GM23338 (cell line): ENCODE measurements around the gene KIF6. TPM values are rescaled to one million over a fixed set of nuclear protein-coding genes. Genes with fewer than 3 reads are reported as not detected.

Source experiments
- ATAC-seq: fragments of 200-7000 bp; cut with Tn5 transposase; 3 replicates; pipeline ENCODE4 v1.9.1; 2020
- DNase-seq: peaks from one replicate; pipeline ENCODE4 v3.0.0-alpha.2; 2015; ENCODE audit warnings: low spot score
- H2AFZ ChIP-seq: fragments of 200-600 bp; sonication (generic); 2 replicates; pipeline ENCODE4 v1.8.0; 2016; ENCODE audit warnings: antibody characterized with exemption, mild to moderate bottlenecking, moderate library complexity
- H3F3A ChIP-seq: fragments of 200-600 bp; sonication (generic); replicated peaks from 2 replicates; pipeline ENCODE4 v1.8.0; 2017; ENCODE audit warnings: antibody characterized with exemption, mixed run types, low read depth
- H3K27ac ChIP-seq: fragments of 200-600 bp; sonication (generic); 2 replicates; pipeline ENCODE4 v1.6.1; 2016; ENCODE audit warnings: low read depth
- H3K27me3 ChIP-seq: fragments of 200-600 bp; sonication (generic); 2 replicates; pipeline ENCODE4 v1.8.0; 2016; ENCODE audit warnings: mild to moderate bottlenecking, mixed run types, moderate library complexity; ENCODE audit not compliant: insufficient read depth
- H3K36me3 ChIP-seq: fragments of 200-600 bp; sonication (generic); 2 replicates; pipeline ENCODE4 v1.8.0; 2016; ENCODE audit warnings: mild to moderate bottlenecking; ENCODE audit not compliant: insufficient read depth
- H3K4me1 ChIP-seq: fragments of 200-600 bp; sonication (generic); 2 replicates; pipeline ENCODE4 v1.8.0; 2016; ENCODE audit warnings: mild to moderate bottlenecking, moderate library complexity; ENCODE audit not compliant: insufficient read depth
- H3K4me2 ChIP-seq: fragments of 200-600 bp; sonication (generic); 2 replicates; pipeline ENCODE4 v1.7.1; 2017; ENCODE audit warnings: mixed run types
- H3K4me3 ChIP-seq: fragments of 200-600 bp; sonication (generic); 2 replicates; pipeline ENCODE4 v1.6.1; 2016; ENCODE audit warnings: mixed run types
- H3K79me2 ChIP-seq: fragments of 200-600 bp; sonication (generic); replicated peaks from 2 replicates; pipeline ENCODE4 v1.8.0; 2017; ENCODE audit warnings: mild to moderate bottlenecking; ENCODE audit not compliant: insufficient read depth
- H3K9me2 ChIP-seq: fragments of 200-600 bp; sonication (generic); 2 replicates; pipeline ENCODE4 v1.8.0; 2017; ENCODE audit not compliant: insufficient read depth
- H4K20me1 ChIP-seq: fragments of 200-600 bp; sonication (generic); replicated peaks from 2 replicates; pipeline ENCODE4 v1.8.0; 2017; ENCODE audit warnings: mild to moderate bottlenecking; ENCODE audit not compliant: insufficient read depth
- H3K27ac Mint-ChIP-seq: 2 replicates; pipeline ENCODE4 v1.8.0; 2020; ENCODE audit warnings: inconsistent platforms, mild to moderate bottlenecking, moderate library complexity, mixed read lengths
- H3K27me3 Mint-ChIP-seq: 3 replicates; pipeline ENCODE4 v1.8.0; 2022; ENCODE audit warnings: low read depth, mild to moderate bottlenecking, moderate library complexity, mixed read lengths, inconsistent platforms; ENCODE audit not compliant: insufficient read depth, poor library complexity
- H3K36me3 Mint-ChIP-seq: 3 replicates; pipeline ENCODE4 v1.8.0; 2021; ENCODE audit warnings: low read depth, mild to moderate bottlenecking, inconsistent platforms, moderate library complexity, mixed read lengths
- H3K4me1 Mint-ChIP-seq: 3 replicates; pipeline ENCODE4 v1.8.0; 2020; ENCODE audit warnings: mild to moderate bottlenecking, inconsistent platforms, mixed read lengths
- H3K4me3 Mint-ChIP-seq: 3 replicates; pipeline ENCODE4 v1.8.0; 2021; ENCODE audit warnings: moderate library complexity, mild to moderate bottlenecking, inconsistent platforms, mixed read lengths
- H3K9me3 Mint-ChIP-seq: 3 replicates; pipeline ENCODE4 v1.8.0; 2020; ENCODE audit warnings: moderate library complexity, mild to moderate bottlenecking, inconsistent platforms, mixed read lengths
- CREB1 ChIP-seq: fragments of 250-450 bp; sonication (Bioruptor Pico); IDR thresholded peaks from 2 replicates; pipeline ENCODE4 v1.5.0; 2020; ENCODE audit warnings: low read depth, mild to moderate bottlenecking, moderate library complexity
- EZH2 ChIP-seq: fragments of 200-600 bp; sonication (generic); IDR thresholded peaks from one replicate; pipeline ENCODE4 v1.8.0; 2017; ENCODE audit warnings: antibody characterized with exemption, mild to moderate bottlenecking, low read depth; ENCODE audit not compliant: unreplicated experiment
- EZH2phosphoT487 ChIP-seq: fragments of 200-600 bp; sonication (generic); IDR thresholded peaks from one replicate; pipeline ENCODE4 v1.8.1; 2018; ENCODE audit warnings: antibody characterized with exemption; ENCODE audit not compliant: unreplicated experiment
- JUNB ChIP-seq: IDR thresholded peaks from one replicate; pipeline ENCODE4 v1.6.1; 2016; ENCODE audit warnings: antibody characterized with exemption; ENCODE audit not compliant: unreplicated experiment
- POLR2AphosphoS5 ChIP-seq: IDR thresholded peaks from 2 replicates; pipeline ENCODE4 v1.6.1; 2016; ENCODE audit warnings: antibody characterized with exemption, low read depth
- STAT1 ChIP-seq: IDR thresholded peaks from one replicate; pipeline ENCODE4 v1.6.1; 2016; ENCODE audit warnings: antibody characterized with exemption; ENCODE audit not compliant: unreplicated experiment
- ZNF114 ChIP-seq: fragments of 250-450 bp; sonication (Bioruptor Pico); IDR thresholded peaks from 2 replicates; pipeline ENCODE4 v1.5.0; 2020; ENCODE audit warnings: mild to moderate bottlenecking, moderate library complexity
- ZNF331 ChIP-seq: fragments of 250-450 bp; sonication (Bioruptor Pico); IDR thresholded peaks from 2 replicates; pipeline ENCODE4 v1.5.0; 2020; ENCODE audit warnings: low read depth, mild to moderate bottlenecking, moderate library complexity
- polyA plus RNA-seq: library from polyadenylated mRNA; unstranded; fragments of >200 nt; fragmentation: Nextera tagmentation; extraction: Ambion mirVana; gene quantifications from 2 replicates; pipeline ENCODE4 v1.2.1, GENCODE V29; 2016
- total RNA-seq: library from RNA; depleted of rRNA; stranded (reverse); fragments of >200 nt; shearing (Covaris generic); gene quantifications from 2 replicates; pipeline ENCODE4 v1.2.3, GENCODE V29; 2014
- TF ChIP-seq, protein P1 (sequence below): IDR thresholded peaks from 2 replicates; pipeline ENCODE4 v1.6.1; 2016; ENCODE audit warnings: antibody characterized with exemption
- TF ChIP-seq, protein P2 (sequence below), 2 experiments: fragments of 200-600 bp in 1 of 2; sonication (generic) in 1 of 2; conservative IDR thresholded peaks; 2 replicates each; pipeline versions ENCODE4 v1.5.1 to v1.6.1; 2016 to 2017; ENCODE audit warnings: antibody characterized with exemption in 2 of 2, low read depth in 2 of 2, mild to moderate bottlenecking in 2 of 2, moderate library complexity in 1 of 2
- TF ChIP-seq, protein P3 (sequence below): IDR thresholded peaks from one replicate; pipeline ENCODE4 v1.6.1; 2018; ENCODE audit warnings: antibody characterized with exemption; ENCODE audit not compliant: unreplicated experiment

KIF6 gene
- total and polyA plus RNA-seq, 2 experiments from 2014 or later, result 0.87 to 1.7 TPM

DNA sequence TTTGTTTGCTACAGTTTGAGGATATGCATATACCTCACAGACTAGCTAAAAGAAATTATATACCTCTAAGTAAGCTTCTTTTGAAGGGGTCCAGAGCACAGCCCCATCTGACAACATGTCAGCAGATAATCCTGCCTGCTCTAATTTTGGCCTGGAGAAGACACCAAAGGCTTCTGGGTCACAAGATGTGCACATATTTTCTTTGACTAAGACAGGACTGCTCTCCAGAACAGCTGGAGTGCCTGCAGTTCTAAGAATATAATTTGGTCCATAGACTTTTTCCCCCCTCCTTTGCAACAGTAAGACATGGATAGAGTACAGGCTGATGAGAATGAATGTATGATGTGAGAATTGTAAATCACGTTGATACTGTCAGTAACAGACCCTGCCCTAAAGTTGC lies 294.8 kb downstream of the KIF6 start:
- H3K9me3 Mint-ChIP-seq, result no peaks in the 10 kb centered on the region; the same call in 2 of the 3 replicates
- Histone ChIP-seq H3K36me3 (no peaks in the 10 kb centered on the region), H3F3A (no peaks in the 10 kb centered on the region), H3K79me2 (no peaks in the 10 kb centered on the region), H3K27ac (no peak overlapping the region), H3K9me2 (no peaks in the 10 kb centered on the region), H3K4me2 (no peak overlapping the region), H4K20me1 (no peaks in the 10 kb centered on the region), H3K4me1 (peaks cover 11% of the 10 kb centered on the region; the same call in 1 of the 2 replicates), H2AFZ (no peak overlapping the region), H3K27me3 (no peaks in the 10 kb centered on the region), H3K4me3 (no peak overlapping the region)
- H3K36me3 Mint-ChIP-seq, result no peaks in the 10 kb centered on the region; the same call in 2 of the 3 replicates
- TF ChIP-seq EZH2phosphoT487, result no peak
- TF ChIP-seq JUNB, result no peak
- no peak for TF ChIP-seq EZH2
- no peak for TF ChIP-seq POLR2AphosphoS5
- no peak for TF ChIP-seq STAT1
- TF ChIP-seq ZNF114 (CRISPR knock-in tag), result no peak
- TF ChIP-seq, protein P1, sequence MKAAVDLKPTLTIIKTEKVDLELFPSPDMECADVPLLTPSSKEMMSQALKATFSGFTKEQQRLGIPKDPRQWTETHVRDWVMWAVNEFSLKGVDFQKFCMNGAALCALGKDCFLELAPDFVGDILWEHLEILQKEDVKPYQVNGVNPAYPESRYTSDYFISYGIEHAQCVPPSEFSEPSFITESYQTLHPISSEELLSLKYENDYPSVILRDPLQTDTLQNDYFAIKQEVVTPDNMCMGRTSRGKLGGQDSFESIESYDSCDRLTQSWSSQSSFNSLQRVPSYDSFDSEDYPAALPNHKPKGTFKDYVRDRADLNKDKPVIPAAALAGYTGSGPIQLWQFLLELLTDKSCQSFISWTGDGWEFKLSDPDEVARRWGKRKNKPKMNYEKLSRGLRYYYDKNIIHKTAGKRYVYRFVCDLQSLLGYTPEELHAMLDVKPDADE, result no peak
- peaks cover 19% of the 10 kb centered on the region for H3K4me1 Mint-ChIP-seq
- ATAC-seq (no peak), DNase-seq (no peak)
- no peaks in the 10 kb centered on the region for H3K27me3 Mint-ChIP-seq
- no peak overlapping the region for H3K27ac Mint-ChIP-seq
- H3K4me3 Mint-ChIP-seq, result no peak overlapping the region

DNA sequence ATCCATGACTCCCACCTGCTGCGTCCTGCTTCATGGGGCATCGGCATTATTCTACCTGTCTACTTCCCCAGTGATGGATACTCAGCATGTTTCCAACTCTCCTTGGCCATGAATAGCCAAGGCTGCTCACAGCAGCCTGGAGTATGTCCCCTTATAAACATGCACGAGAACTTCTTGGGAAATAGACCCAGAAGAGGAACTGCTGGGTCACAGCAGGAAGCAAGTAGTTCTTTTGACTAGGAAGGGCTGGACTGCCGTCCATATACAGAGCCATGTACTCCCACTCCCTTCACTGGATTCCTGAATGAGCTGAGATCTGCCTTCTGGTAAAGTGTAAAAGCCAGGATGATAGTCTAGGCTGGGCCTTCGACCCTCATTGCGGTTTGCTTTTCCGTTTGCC lies 296.4 kb downstream of the KIF6 start:
- Histone ChIP-seq H3K4me2 (no peak overlapping the region), H4K20me1 (no peaks in the 10 kb centered on the region), H3K27ac (no peak overlapping the region), H3K27me3 (no peaks in the 10 kb centered on the region), H3K4me1 (peaks cover 7% of the 10 kb centered on the region; the same call in 1 of the 2 replicates), H3K36me3 (no peaks in the 10 kb centered on the region), H3F3A (no peaks in the 10 kb centered on the region), H3K9me2 (no peaks in the 10 kb centered on the region), H3K4me3 (no peak overlapping the region), H3K79me2 (no peaks in the 10 kb centered on the region), H2AFZ (no peak overlapping the region)
- no peaks in the 10 kb centered on the region; the same call in 2 of the 3 replicates for H3K9me3 Mint-ChIP-seq
- no peaks in the 10 kb centered on the region; the same call in 2 of the 3 replicates for H3K36me3 Mint-ChIP-seq
- no peak overlapping the region for H3K27ac Mint-ChIP-seq
- ATAC-seq (no peak), DNase-seq (no peak)
- H3K4me1 Mint-ChIP-seq, result peaks cover 19% of the 10 kb centered on the region
- no peak overlapping the region for H3K4me3 Mint-ChIP-seq
- H3K27me3 Mint-ChIP-seq, result no peaks in the 10 kb centered on the region
- TF ChIP-seq EZH2phosphoT487 (no peak), EZH2 (no peak), JUNB (no peak), ZNF331 (CRISPR knock-in tag) (no peak), CREB1 (CRISPR knock-in tag) (no peak), STAT1 (no peak)
- TF ChIP-seq, protein P2, sequence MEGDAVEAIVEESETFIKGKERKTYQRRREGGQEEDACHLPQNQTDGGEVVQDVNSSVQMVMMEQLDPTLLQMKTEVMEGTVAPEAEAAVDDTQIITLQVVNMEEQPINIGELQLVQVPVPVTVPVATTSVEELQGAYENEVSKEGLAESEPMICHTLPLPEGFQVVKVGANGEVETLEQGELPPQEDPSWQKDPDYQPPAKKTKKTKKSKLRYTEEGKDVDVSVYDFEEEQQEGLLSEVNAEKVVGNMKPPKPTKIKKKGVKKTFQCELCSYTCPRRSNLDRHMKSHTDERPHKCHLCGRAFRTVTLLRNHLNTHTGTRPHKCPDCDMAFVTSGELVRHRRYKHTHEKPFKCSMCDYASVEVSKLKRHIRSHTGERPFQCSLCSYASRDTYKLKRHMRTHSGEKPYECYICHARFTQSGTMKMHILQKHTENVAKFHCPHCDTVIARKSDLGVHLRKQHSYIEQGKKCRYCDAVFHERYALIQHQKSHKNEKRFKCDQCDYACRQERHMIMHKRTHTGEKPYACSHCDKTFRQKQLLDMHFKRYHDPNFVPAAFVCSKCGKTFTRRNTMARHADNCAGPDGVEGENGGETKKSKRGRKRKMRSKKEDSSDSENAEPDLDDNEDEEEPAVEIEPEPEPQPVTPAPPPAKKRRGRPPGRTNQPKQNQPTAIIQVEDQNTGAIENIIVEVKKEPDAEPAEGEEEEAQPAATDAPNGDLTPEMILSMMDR (conservative IDR thresholded peaks at IDR 0.05; ENCODE audit: low read depth in 2 of 2), result no peak
- TF ChIP-seq, protein P3, sequence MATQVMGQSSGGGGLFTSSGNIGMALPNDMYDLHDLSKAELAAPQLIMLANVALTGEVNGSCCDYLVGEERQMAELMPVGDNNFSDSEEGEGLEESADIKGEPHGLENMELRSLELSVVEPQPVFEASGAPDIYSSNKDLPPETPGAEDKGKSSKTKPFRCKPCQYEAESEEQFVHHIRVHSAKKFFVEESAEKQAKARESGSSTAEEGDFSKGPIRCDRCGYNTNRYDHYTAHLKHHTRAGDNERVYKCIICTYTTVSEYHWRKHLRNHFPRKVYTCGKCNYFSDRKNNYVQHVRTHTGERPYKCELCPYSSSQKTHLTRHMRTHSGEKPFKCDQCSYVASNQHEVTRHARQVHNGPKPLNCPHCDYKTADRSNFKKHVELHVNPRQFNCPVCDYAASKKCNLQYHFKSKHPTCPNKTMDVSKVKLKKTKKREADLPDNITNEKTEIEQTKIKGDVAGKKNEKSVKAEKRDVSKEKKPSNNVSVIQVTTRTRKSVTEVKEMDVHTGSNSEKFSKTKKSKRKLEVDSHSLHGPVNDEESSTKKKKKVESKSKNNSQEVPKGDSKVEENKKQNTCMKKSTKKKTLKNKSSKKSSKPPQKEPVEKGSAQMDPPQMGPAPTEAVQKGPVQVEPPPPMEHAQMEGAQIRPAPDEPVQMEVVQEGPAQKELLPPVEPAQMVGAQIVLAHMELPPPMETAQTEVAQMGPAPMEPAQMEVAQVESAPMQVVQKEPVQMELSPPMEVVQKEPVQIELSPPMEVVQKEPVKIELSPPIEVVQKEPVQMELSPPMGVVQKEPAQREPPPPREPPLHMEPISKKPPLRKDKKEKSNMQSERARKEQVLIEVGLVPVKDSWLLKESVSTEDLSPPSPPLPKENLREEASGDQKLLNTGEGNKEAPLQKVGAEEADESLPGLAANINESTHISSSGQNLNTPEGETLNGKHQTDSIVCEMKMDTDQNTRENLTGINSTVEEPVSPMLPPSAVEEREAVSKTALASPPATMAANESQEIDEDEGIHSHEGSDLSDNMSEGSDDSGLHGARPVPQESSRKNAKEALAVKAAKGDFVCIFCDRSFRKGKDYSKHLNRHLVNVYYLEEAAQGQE, result no peak
